H1 (cell line): ENCODE measurements around the gene PATJ. TPM values are rescaled to one million over a fixed set of nuclear protein-coding genes. Genes with fewer than 3 reads are reported as not detected.

Experiments used
- CTCF ChIA-PET: fragments of 300-600 bp; sonication (Branson Sonifier 250); formaldehyde crosslinking; loops from one replicate; lab custom pipeline; 2021; ENCODE audit not compliant: partially characterized antibody; lab: Charles Lee
- POLR2A ChIA-PET: fragments of 300-600 bp; sonication (Branson Sonifier 250); formaldehyde crosslinking; loops from one replicate; lab custom pipeline; 2021; ENCODE audit warnings: inconsistent platforms; ENCODE audit not compliant: partially characterized antibody; lab: Charles Lee
- DNase-seq, 2 experiments: peaks; one replicate each; pipeline versions ENCODE4 v3.0.0 to v3.0.0-alpha.2; 2010 to 2022; ENCODE audit warnings: low spot score in 2 of 2, low read depth in 1 of 2, mixed read lengths in 1 of 2
- FAIRE-seq: peaks from 2 replicates; lab custom pipeline; 2011; peaks lifted over from hg19 to GRCh38; lab: Jason Lieb, UNC
- H2AFZ ChIP-seq: 2 replicates; pipeline ENCODE4 v1.8.1; 2012; ENCODE audit warnings: low read length, inconsistent platforms
- H2AK5ac ChIP-seq: 2 replicates; pipeline ENCODE4 v1.6.1; 2013; ENCODE audit warnings: low read depth, low read length
- H2BK120ac ChIP-seq: replicated peaks from 2 replicates; pipeline ENCODE3; 2013; ENCODE audit warnings: low read depth, low read length, inconsistent platforms
- H2BK12ac ChIP-seq: 2 replicates; pipeline ENCODE4 v1.6.1; 2013; ENCODE audit warnings: low read depth, low read length
- H2BK15ac ChIP-seq: 2 replicates; pipeline ENCODE4 v1.6.1; 2013; ENCODE audit warnings: low read length
- H2BK20ac ChIP-seq: 2 replicates; pipeline ENCODE4 v1.6.1; 2013; ENCODE audit warnings: low read length
- H2BK5ac ChIP-seq: 2 replicates; pipeline ENCODE4 v1.6.1; 2013; ENCODE audit warnings: low read depth, low read length
- H3K14ac ChIP-seq: 2 replicates; pipeline ENCODE4 v1.6.1; 2013; ENCODE audit warnings: inconsistent platforms; ENCODE audit not compliant: insufficient read length
- H3K18ac ChIP-seq: 2 replicates; pipeline ENCODE4 v1.6.1; 2013; ENCODE audit warnings: low read length; ENCODE audit errors: extremely low read depth
- H3K23ac ChIP-seq: 2 replicates; pipeline ENCODE4 v1.6.1; 2013; ENCODE audit warnings: inconsistent platforms; ENCODE audit not compliant: insufficient read length
- H3K23me2 ChIP-seq: 2 replicates; pipeline ENCODE4 v1.6.1; 2013; ENCODE audit warnings: low read depth, low read length
- H3K27ac ChIP-seq: 2 replicates; pipeline ENCODE4 v1.6.1; 2011; ENCODE audit warnings: low read depth, low read length, inconsistent platforms
- H3K27me3 ChIP-seq, 4 experiments: replicated peaks in 1 of 4; 1 replicate in 1 of 4; 2 replicates in 3 of 4; pipeline versions ENCODE4 v1.6.1 to v1.8.1; 2011 to 2013; ENCODE audit warnings: low read length in 3 of 4, mild to moderate bottlenecking in 3 of 4, inconsistent platforms in 2 of 4, mixed read lengths in 2 of 4, moderate library complexity in 1 of 4; ENCODE audit not compliant: control insufficient read depth in 3 of 4, insufficient read depth in 3 of 4; ENCODE audit errors: extremely low read depth in 1 of 4
- H3K36me3 ChIP-seq, 4 experiments: 2 replicates each; pipeline versions ENCODE4 v1.6.1 to v1.8.1; 2011 to 2013; ENCODE audit warnings: mild to moderate bottlenecking in 4 of 4, low read length in 3 of 4, moderate library complexity in 2 of 4, control low read depth in 1 of 4, inconsistent platforms in 1 of 4; ENCODE audit not compliant: insufficient read depth in 4 of 4, control insufficient read depth in 2 of 4
- H3K4ac ChIP-seq: replicated peaks from 2 replicates; pipeline ENCODE3; 2013; ENCODE audit warnings: low read length, low read depth, mixed read lengths, inconsistent platforms; ENCODE audit not compliant: insufficient read length
- H3K4me1 ChIP-seq, 4 experiments: replicated peaks in 1 of 4; 1 replicate in 1 of 4; 2 replicates in 3 of 4; pipeline versions ENCODE4 v1.6.1 to v1.8.1; 2011 to 2013; ENCODE audit warnings: low read length in 3 of 4, inconsistent platforms in 2 of 4, mixed read lengths in 1 of 4; ENCODE audit not compliant: insufficient read depth in 4 of 4, control insufficient read depth in 3 of 4
- H3K4me2 ChIP-seq, 2 experiments: 2 replicates each; pipeline versions ENCODE4 v1.6.1 to v1.8.1; 2011 to 2013; ENCODE audit warnings: low read depth in 2 of 2, low read length in 2 of 2, control low read depth in 1 of 2, inconsistent platforms in 1 of 2, mild to moderate bottlenecking in 1 of 2; ENCODE audit not compliant: insufficient read depth in 1 of 2
- H3K4me3 ChIP-seq, 4 experiments: fragments of 200-600, 300-600 bp in 1 of 4; sonication (generic), shearing (Covaris generic), sonication (Bioruptor Twin) in 1 of 4; 2 replicates each; pipeline versions ENCODE4 v1.5.1 to v1.8.1; 2011 to 2016; ENCODE audit warnings: low read length in 4 of 4, low read depth in 3 of 4, control low read depth in 2 of 4, inconsistent platforms in 2 of 4, mild to moderate bottlenecking in 2 of 4, mixed read lengths in 1 of 4, moderate library complexity in 1 of 4; ENCODE audit not compliant: insufficient read depth in 2 of 4; ENCODE audit errors: extremely low read depth in 1 of 4
- H3K56ac ChIP-seq: replicated peaks from 2 replicates; pipeline ENCODE3; 2013; ENCODE audit warnings: low read depth, mild to moderate bottlenecking, mixed read lengths, low read length, inconsistent platforms; ENCODE audit not compliant: insufficient read length
- H3K79me1 ChIP-seq: 2 replicates; pipeline ENCODE4 v1.6.1; 2013; ENCODE audit warnings: low read depth, low read length, control low read depth
- H3K79me2 ChIP-seq, 2 experiments: 2 replicates each; pipeline versions ENCODE4 v1.6.1 to v1.8.1; 2012 to 2013; ENCODE audit warnings: low read length in 2 of 2, mild to moderate bottlenecking in 2 of 2, inconsistent platforms in 1 of 2; ENCODE audit not compliant: insufficient read depth in 2 of 2, control insufficient read depth in 1 of 2
- H3K9ac ChIP-seq, 4 experiments: replicated peaks in 1 of 4; 1 replicate in 1 of 4; 2 replicates in 3 of 4; pipeline versions ENCODE4 v1.6.1 to v1.8.1; 2011 to 2013; ENCODE audit warnings: low read depth in 3 of 4, low read length in 3 of 4, control low read depth in 2 of 4, mild to moderate bottlenecking in 2 of 4, moderate library complexity in 2 of 4, inconsistent platforms in 1 of 4; ENCODE audit errors: extremely low read depth in 1 of 4
- H3K9me3 ChIP-seq, 2 experiments: 2 replicates each; pipeline versions ENCODE4 v1.6.1 to v1.8.1; 2012 to 2013; ENCODE audit warnings: mild to moderate bottlenecking in 2 of 2, moderate library complexity in 2 of 2, control low read depth in 1 of 2, inconsistent platforms in 1 of 2, low read depth in 1 of 2, low read length in 1 of 2, mixed read lengths in 1 of 2; ENCODE audit not compliant: insufficient read depth in 2 of 2
- H4K20me1 ChIP-seq, 2 experiments: replicated peaks in 1 of 2; 2 replicates each; pipeline versions ENCODE3 to v1.8.1; 2011 to 2013; ENCODE audit warnings: inconsistent platforms in 2 of 2, low read length in 2 of 2, mild to moderate bottlenecking in 1 of 2; ENCODE audit not compliant: insufficient read depth in 2 of 2, control insufficient read depth in 1 of 2
- H4K5ac ChIP-seq: 2 replicates; pipeline ENCODE4 v1.6.1; 2013; ENCODE audit warnings: low read length, low read depth, mixed read lengths, inconsistent platforms; ENCODE audit not compliant: insufficient read length
- H4K8ac ChIP-seq: 2 replicates; pipeline ENCODE4 v1.8.0; 2013; ENCODE audit warnings: mild to moderate bottlenecking, moderate library complexity, low read length, inconsistent platforms; ENCODE audit not compliant: insufficient read depth; ENCODE audit errors: extremely low read depth
- H4K91ac ChIP-seq: replicated peaks from 2 replicates; pipeline ENCODE3; 2013; ENCODE audit warnings: low read length, mixed read lengths, inconsistent platforms; ENCODE audit not compliant: insufficient read length
- CHD2 ChIP-seq: IDR thresholded peaks from 2 replicates; pipeline ENCODE4 v1.6.1; 2012; ENCODE audit warnings: low read length, improper control_type of control experiment
- NANOG ChIP-seq: IDR thresholded peaks from 2 replicates; pipeline ENCODE4 v1.6.1; 2011; ENCODE audit warnings: low read length, low read depth, mild to moderate bottlenecking, inconsistent platforms; ENCODE audit not compliant: insufficient read depth, poor library complexity, severe bottlenecking
- POLR2AphosphoS5 ChIP-seq: IDR thresholded peaks from 2 replicates; pipeline ENCODE4 v1.6.1; 2011; ENCODE audit warnings: low read depth, low read length
- SIN3A ChIP-seq, 2 experiments: IDR thresholded peaks in 1 of 2; conservative IDR thresholded peaks in 1 of 2; 2 replicates each; pipeline ENCODE4 v1.6.1; 2011 to 2012; ENCODE audit warnings: low read length in 2 of 2, improper control_type of control experiment in 1 of 2, low read depth in 1 of 2, mild to moderate bottlenecking in 1 of 2
- SUZ12 ChIP-seq: fragments of 200-600 bp; sonication (generic); IDR thresholded peaks from 2 replicates; pipeline ENCODE4 v1.6.1; 2012; ENCODE audit warnings: mild to moderate bottlenecking, inconsistent platforms, low read length, moderate library complexity, mixed read lengths
- TAF1 ChIP-seq: IDR thresholded peaks from 2 replicates; pipeline ENCODE4 v1.6.1; 2011; ENCODE audit warnings: mild to moderate bottlenecking, low read depth, low read length
- TBP ChIP-seq: IDR thresholded peaks from 2 replicates; pipeline ENCODE4 v1.6.1; 2011; ENCODE audit warnings: low read depth, low read length, improper control_type of control experiment
- TCF12 ChIP-seq: IDR thresholded peaks from 2 replicates; pipeline ENCODE4 v1.6.1; 2011; ENCODE audit warnings: low read depth, mild to moderate bottlenecking, low read length
- ZNF274 ChIP-seq: IDR thresholded peaks from 2 replicates; pipeline ENCODE4 v1.7.0; 2012; ENCODE audit warnings: low read length, borderline replicate concordance; ENCODE audit errors: extremely low read depth
- WGBS, 2 experiments: shearing (Covaris generic) in 1 of 2; methylation state at CpG; one replicate each; pipeline versions ENCODE4 v1.1.6 to v1.1.7; 2013 to 2015; ENCODE audit warnings: low lambda C conversion rate in 2 of 2, mixed read lengths in 2 of 2, inconsistent platforms in 1 of 2, low coverage in 1 of 2, missing lambda C conversion rate in 1 of 2; ENCODE audit not compliant: insufficient replicate concordance in 2 of 2, insufficient coverage in 1 of 2, insufficient read length in 1 of 2; ENCODE audit errors: extremely low coverage in 1 of 2, missing lambda C conversion rate in 1 of 2; 5-methylcytosine and 5-hydroxymethylcytosine counted together
- polyA plus RNA-seq, 7 experiments: library from polyadenylated mRNA; depleted of rRNA in 3 of 7; stranded (reverse) in 5 of 7; unstranded in 2 of 7; fragments of >200 nt in 5 of 7; fragments of 200-250 nt in 2 of 7; gene quantifications; 1 replicate in 5 of 7; 2 replicates in 1 of 7; 4 replicates in 1 of 7; pipeline versions ENCODE4 v1.2.1 to v1.2.3, GENCODE V29; 2011 to 2013; ENCODE audit warnings: missing spikeins in 2 of 7, mixed read lengths in 2 of 7
- total RNA-seq: library from RNA; stranded (reverse); fragmentation: NEBNext Ultra II Directional; extraction: Animal tissue kit (Norgen Biotek cat#: 25700); gene quantifications from 2 replicates; pipeline ENCODE4 v1.2.1, GENCODE V29; 2021
- TF ChIP-seq, protein P1 (sequence below): IDR thresholded peaks from 2 replicates; pipeline ENCODE4 v1.6.1; 2011; ENCODE audit warnings: low read length, improper control_type of control experiment
- TF ChIP-seq, protein P2 (sequence below): IDR thresholded peaks from 2 replicates; pipeline ENCODE4 v1.6.1; 2012; ENCODE audit warnings: low read length, inconsistent platforms

Gene PATJ
- total and polyA plus RNA-seq, 2 of the 8 experiments (the other 6 are each of a cell fraction or from before 2014, with no cell fraction given) = 8.2 to 55.6 TPM

DNA sequence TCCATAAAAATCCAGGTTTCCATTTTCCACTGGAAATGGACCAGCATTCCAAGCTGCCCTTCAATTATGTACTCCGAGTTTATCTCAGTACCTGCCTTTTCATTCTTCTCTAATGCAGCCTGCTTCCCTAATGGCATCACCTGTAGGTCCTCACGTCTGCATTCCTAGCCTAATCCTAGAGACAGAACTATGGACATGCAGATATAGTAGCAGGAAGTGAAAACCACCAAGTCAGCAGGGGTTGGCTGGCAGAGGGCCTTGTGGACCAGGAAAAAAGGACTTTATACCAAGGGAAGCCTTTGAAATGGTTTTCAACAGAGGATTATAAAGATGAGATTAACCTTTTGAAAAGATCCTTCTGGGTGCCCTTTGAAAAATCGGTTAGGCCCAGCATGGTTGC lies 316.7 kb downstream of the PATJ start:
- Histone ChIP-seq H3K4me1 (peaks cover 0 to 17% (median 4%) of the 10 kb centered on the region in 4 experiments; a peak in 6 of 7 replicates), H3K18ac (no peak overlapping the region), H3K9me3 (no peaks in the 10 kb centered on the region), H4K8ac (no peak overlapping the region), H3K27me3 (no peaks in the 10 kb centered on the region), H2BK20ac (no peak overlapping the region), H3K4me3 (no peak overlapping the region), H2BK5ac (no peak overlapping the region), H3K27ac (no peak overlapping the region), H3K79me2 (no peaks in the 10 kb centered on the region), H3K23me2 (no peaks in the 10 kb centered on the region), H4K91ac (no peak overlapping the region), H3K36me3 (no peaks in the 10 kb centered on the region), H2BK15ac (no peak overlapping the region), H4K20me1 (peaks cover 0 to 3% of the 10 kb centered on the region in 2 experiments), H2AFZ (no peak overlapping the region), H3K79me1 (no peaks in the 10 kb centered on the region), H3K4ac (no peak overlapping the region), H3K4me2 (peak overlapping the region in 1 of 2 experiments; percentile 9; a peak in 1 of 4 replicates), H2BK12ac (no peak overlapping the region), H3K23ac (no peak overlapping the region), H2BK120ac (no peak overlapping the region), H3K56ac (no peak overlapping the region), H3K9ac (no peak overlapping the region), H3K14ac (no peak overlapping the region), H2AK5ac (no peak overlapping the region), H4K5ac (no peak overlapping the region)
- ChIA-PET CTCF (interaction anchor here (0.9 to 2.0 kb wide), 8 partner anchors 10 to 109 kb away, joined by 3 to 5 read pairs (median 4); no protein-coding TSS in a partner anchor), POLR2A (interaction anchor here (0.9 kb wide), 1 partner anchor 13 kb away, joined by 3 read pairs; no protein-coding TSS in a partner anchor)
- 20% methylated on average over 3 of the region's 3 CpGs; no CpG with 5 or more reads in 1 of the 2 experiments for WGBS, 2 experiments
- DNase-seq = peak in 1 of 2 experiments; percentile 44
- FAIRE-seq = peak; percentile 82
- TF ChIP-seq TAF1 (no peak), SIN3A (conservative IDR thresholded peaks at IDR 0.05 in 1 of 2, IDR thresholded peaks at IDR 0.05 in 1 of 2; ENCODE audit: low read depth in 1 of 2, low read length in 2 of 2) (no peak), POLR2AphosphoS5 (peak; percentile 50; the same call in 1 of the 2 replicates), NANOG (no peak), TBP (no peak), TCF12 (peak; percentile 83; the same call in 1 of the 2 replicates), CHD2 (no peak), ZNF274 (no peak), SUZ12 (no peak)
- TF ChIP-seq, protein P1, sequence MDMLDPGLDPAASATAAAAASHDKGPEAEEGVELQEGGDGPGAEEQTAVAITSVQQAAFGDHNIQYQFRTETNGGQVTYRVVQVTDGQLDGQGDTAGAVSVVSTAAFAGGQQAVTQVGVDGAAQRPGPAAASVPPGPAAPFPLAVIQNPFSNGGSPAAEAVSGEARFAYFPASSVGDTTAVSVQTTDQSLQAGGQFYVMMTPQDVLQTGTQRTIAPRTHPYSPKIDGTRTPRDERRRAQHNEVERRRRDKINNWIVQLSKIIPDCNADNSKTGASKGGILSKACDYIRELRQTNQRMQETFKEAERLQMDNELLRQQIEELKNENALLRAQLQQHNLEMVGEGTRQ = no peak
- TF ChIP-seq, protein P2, sequence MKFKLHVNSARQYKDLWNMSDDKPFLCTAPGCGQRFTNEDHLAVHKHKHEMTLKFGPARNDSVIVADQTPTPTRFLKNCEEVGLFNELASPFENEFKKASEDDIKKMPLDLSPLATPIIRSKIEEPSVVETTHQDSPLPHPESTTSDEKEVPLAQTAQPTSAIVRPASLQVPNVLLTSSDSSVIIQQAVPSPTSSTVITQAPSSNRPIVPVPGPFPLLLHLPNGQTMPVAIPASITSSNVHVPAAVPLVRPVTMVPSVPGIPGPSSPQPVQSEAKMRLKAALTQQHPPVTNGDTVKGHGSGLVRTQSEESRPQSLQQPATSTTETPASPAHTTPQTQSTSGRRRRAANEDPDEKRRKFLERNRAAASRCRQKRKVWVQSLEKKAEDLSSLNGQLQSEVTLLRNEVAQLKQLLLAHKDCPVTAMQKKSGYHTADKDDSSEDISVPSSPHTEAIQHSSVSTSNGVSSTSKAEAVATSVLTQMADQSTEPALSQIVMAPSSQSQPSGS = peak; percentile 68; the same call in 1 of the 2 replicates
